HepG2 (cell line): ENCODE results near the gene PHKA1. TPM values are rescaled to one million over a fixed set of nuclear protein-coding genes. Genes with fewer than 3 reads are reported as not detected.
"Not testable (repeated sequence)": the region's sequence is repeated elsewhere in the genome, so short reads cannot be mapped to it uniquely, and the experiment has no call there.

ENCODE experiments used
- ATAC-seq: fragments of 200-7000 bp; cut with Tn5 transposase; 3 replicates; pipeline ENCODE4 v1.9.1; 2020; ENCODE audit warnings: mild to moderate bottlenecking, moderate library complexity
- BruUV-seq: library from RNA; stranded (reverse); fragments of 400-500 nt; replicated peaks from 2 replicates; lab custom pipeline; 2021; lab: Mats Ljungman, UMichigan
- CTCF ChIA-PET: fragments of 300-600 bp; formaldehyde crosslinking; extraction: SDS; loops from one replicate; lab custom pipeline; 2021; ENCODE audit warnings: low total read pairs, inconsistent platforms, low intra/inter-chr PET ratio; lab: Yijun Ruan, JAX
- POLR2A ChIA-PET: fragments of 350-600 bp; sonication (Branson Sonifier 250); formaldehyde crosslinking; loops from one replicate; lab custom pipeline; 2020; ENCODE audit warnings: antibody characterized with exemption, inconsistent platforms; lab: Yijun Ruan, JAX
- DNase-seq: peaks from one replicate; pipeline ENCODE4 v3.0.0-alpha.2; 2015; ENCODE audit warnings: low spot score
- FAIRE-seq: peaks from 3 replicates; lab custom pipeline; 2011; peaks lifted over from hg19 to GRCh38; lab: Jason Lieb, UNC
- H2AFZ ChIP-seq: one replicate; pipeline ENCODE4 v1.6.1; 2011; ENCODE audit warnings: low read length, inconsistent platforms
- H3K27ac ChIP-seq: fragments of 300-600 bp; 3 replicates; pipeline ENCODE4 v1.8.0; 2011; ENCODE audit warnings: mixed run types, mild to moderate bottlenecking, mixed read lengths, low read length, inconsistent platforms; ENCODE audit not compliant: insufficient read depth; ENCODE audit errors: extremely low read length
- H3K27me3 ChIP-seq, 2 experiments: fragments of 200-600 bp in 1 of 2; 2 replicates in 1 of 2; 3 replicates in 1 of 2; pipeline versions ENCODE4 v1.6.0 to v1.8.0; 2011; ENCODE audit warnings: low read length in 2 of 2, mild to moderate bottlenecking in 2 of 2, moderate library complexity in 2 of 2, inconsistent platforms in 1 of 2; ENCODE audit not compliant: insufficient read depth in 2 of 2, control insufficient read depth in 1 of 2
- H3K36me3 ChIP-seq, 2 experiments: fragments of 200-600 bp in 1 of 2; replicated peaks in 1 of 2; 2 replicates in 1 of 2; 3 replicates in 1 of 2; pipeline versions ENCODE4 v1.5.1 to v1.8.0; 2011; ENCODE audit warnings: low read length in 2 of 2, inconsistent platforms in 1 of 2; ENCODE audit not compliant: insufficient read depth in 2 of 2, control insufficient read depth in 1 of 2
- H3K4me1 ChIP-seq: 2 replicates; pipeline ENCODE4 v1.5.1; 2012; ENCODE audit warnings: low read length, inconsistent platforms; ENCODE audit not compliant: insufficient read depth
- H3K4me2 ChIP-seq: 2 replicates; pipeline ENCODE4 v1.6.0; 2011; ENCODE audit warnings: low read depth, low read length, inconsistent platforms
- H3K4me3 ChIP-seq, 3 experiments: fragments of 200-600 bp in 1 of 3; sonication (generic), shearing (Covaris generic) in 1 of 3; replicated peaks in 1 of 3; 2 replicates each; pipeline ENCODE4 v1.5.1; 2011 to 2016; ENCODE audit warnings: low read length in 3 of 3, inconsistent platforms in 2 of 3, low read depth in 2 of 3, mild to moderate bottlenecking in 2 of 3, control low read depth in 1 of 3, mixed read lengths in 1 of 3; ENCODE audit not compliant: insufficient read depth in 1 of 3
- H3K79me2 ChIP-seq: one replicate; pipeline ENCODE4 v1.6.1; 2011; ENCODE audit warnings: low read length, inconsistent platforms; ENCODE audit not compliant: insufficient read depth
- H3K9ac ChIP-seq: 2 replicates; pipeline ENCODE4 v1.6.0; 2011; ENCODE audit warnings: mild to moderate bottlenecking, low read depth, low read length, inconsistent platforms; ENCODE audit not compliant: insufficient read depth
- H3K9me3 ChIP-seq: 2 replicates; pipeline ENCODE4 v1.5.1; 2012; ENCODE audit warnings: mild to moderate bottlenecking, low read length
- H4K20me1 ChIP-seq: 2 replicates; pipeline ENCODE4 v1.6.0; 2011; ENCODE audit warnings: inconsistent platforms, mild to moderate bottlenecking, low read length, moderate library complexity; ENCODE audit not compliant: insufficient read depth
- LCORL ChIP-seq, 2 experiments: fragments of 450-650 bp in 1 of 2; sonication (generic) in 1 of 2; formaldehyde crosslinking in 1 of 2; IDR thresholded peaks; 2 replicates each; pipeline versions ENCODE4 v1.5.0 to v1.6.1; 2017 to 2020; ENCODE audit warnings: antibody characterized with exemption in 1 of 2, missing genetic modification reagents in 1 of 2
- NCOA5 ChIP-seq: sonication (generic); formaldehyde crosslinking; IDR thresholded peaks from 2 replicates; pipeline ENCODE4 v1.4.0; 2020; ENCODE audit warnings: missing genetic modification reagents
- SPEN ChIP-seq: sonication (generic); formaldehyde crosslinking; IDR thresholded peaks from 2 replicates; pipeline ENCODE4 v1.5.1; 2020; ENCODE audit warnings: low read depth, mild to moderate bottlenecking, missing genetic modification reagents
- TIGD3 ChIP-seq: sonication (generic); formaldehyde crosslinking; IDR thresholded peaks from 2 replicates; pipeline ENCODE4 v1.5.1; 2020; ENCODE audit warnings: mild to moderate bottlenecking, missing genetic modification reagents, borderline replicate concordance
- ZHX2 ChIP-seq, 2 experiments: sonication (generic) in 1 of 2; formaldehyde crosslinking in 1 of 2; IDR thresholded peaks; 2 replicates each; pipeline versions ENCODE4 v1.6.1 to v1.9.0; 2014 to 2022; ENCODE audit warnings: antibody characterized with exemption in 1 of 2, borderline replicate concordance in 1 of 2, inconsistent platforms in 1 of 2, low read depth in 1 of 2, missing genetic modification reagents in 1 of 2
- WGBS: methylation state at CpG from one replicate; pipeline ENCODE4 v1.1.6; 2017; ENCODE audit warnings: low lambda C conversion rate; 5-methylcytosine and 5-hydroxymethylcytosine counted together
- in situ Hi-C: cut with HindIII; loops from 2 replicates; pipeline ENCODE4 v1.10.0; 2017; ENCODE audit warnings: low pct_unique_long_range_greater_than_20kb; ENCODE audit not compliant: extremely low pct_ligation_motif_present
- intact Hi-C: fragments of 100-400 bp; cut with micrococcal nuclease; formaldehyde crosslinking; loops from one replicate; pipeline ENCODE4 v1.10.0; 2022; ENCODE audit not compliant: unreplicated experiment
- polyA plus RNA-seq, 8 experiments: library from polyadenylated mRNA; depleted of rRNA in 3 of 8; stranded (reverse) in 7 of 8; unstranded in 1 of 8; fragments of >200 nt; fragmentation: Illumina TruSeq in 4 of 8; extraction: Trizol in 4 of 8; gene quantifications; 2 replicates each; pipeline versions ENCODE4 v1.2.1 to v1.2.3, GENCODE V29; 2011 to 2016; ENCODE audit warnings: low read depth in 4 of 8, missing spikeins in 1 of 8, mixed read lengths in 1 of 8; ENCODE audit not compliant: insufficient read depth in 1 of 8
- total RNA-seq, 5 experiments: library from RNA; depleted of rRNA; stranded (reverse); fragments of >200 nt; fragmentation: Illumina TruSeq; extraction: Trizol; gene quantifications; 2 replicates each; pipeline ENCODE4 v1.2.3, GENCODE V29; 2016; ENCODE audit warnings: low read depth in 1 of 5

Gene PHKA1
- total and polyA plus RNA-seq, 2 of the 13 experiments (the other 11 are each of a cell fraction or from before 2014, with no cell fraction given): 5.4 to 6.6 TPM

GRCh38 chrX:72604112-72604511 is 110.0 kb downstream of the PHKA1 start:
- no peaks in the 10 kb centered on the region for H3K9me3 ChIP-seq
- BruUV-seq: no TSS peak
- H3K4me3 ChIP-seq: no peak overlapping the region
- H2AFZ ChIP-seq: no peak overlapping the region
- H3K36me3 ChIP-seq: no peaks in the 10 kb centered on the region; a peak in 1 of 5 replicates
- no peaks in the 10 kb centered on the region for H3K27me3 ChIP-seq
- no peak for TF ChIP-seq SPEN (CRISPR knock-in tag)
- no peak for TF ChIP-seq ZHX2 (IDR thresholded peaks at IDR 0.05; ENCODE audit: low read depth)
- no peak for TF ChIP-seq ZHX2 (CRISPR knock-in tag; IDR thresholded peaks at IDR 0.05; ENCODE audit: borderline replicate concordance)
- TF ChIP-seq LCORL (IDR thresholded peaks at IDR 0.05): no peak
- no peak for TF ChIP-seq LCORL (CRISPR knock-in tag; IDR thresholded peaks at IDR 0.05)
- no peak for TF ChIP-seq NCOA5 (CRISPR knock-in tag)
- TF ChIP-seq TIGD3 (CRISPR knock-in tag): no peak
- H3K27ac ChIP-seq: no peak overlapping the region
- FAIRE-seq (no peak), DNase-seq (no peak), ATAC-seq (no peak)
- H4K20me1 ChIP-seq: no peaks in the 10 kb centered on the region
- H3K79me2 ChIP-seq: no peaks in the 10 kb centered on the region
- intact Hi-C loops: no loop called here
- 97% methylated on average over 2 of the region's 2 CpGs for WGBS
- in situ Hi-C loops: no loop called here
- no peaks in the 10 kb centered on the region for H3K4me1 ChIP-seq
- POLR2A ChIA-PET: no interaction called here
- no peak overlapping the region for H3K9ac ChIP-seq
- CTCF ChIA-PET: no interaction called here
- no peak overlapping the region for H3K4me2 ChIP-seq

- H3K9me3 ChIP-seq, H3K4me2 ChIP-seq, H3K4me1 ChIP-seq, DNase-seq, H3K4me3 ChIP-seq, H4K20me1 ChIP-seq, ATAC-seq, H3K9ac ChIP-seq, CTCF ChIA-PET, intact Hi-C loops, H3K79me2 ChIP-seq, FAIRE-seq, BruUV-seq, H3K27ac ChIP-seq, H3K36me3 ChIP-seq, in situ Hi-C loops, POLR2A ChIA-PET, H3K27me3 ChIP-seq, H2AFZ ChIP-seq: not testable (repeated sequence)
- WGBS: 86% methylated on average over 4 of the region's 4 CpGs
Observed at GRCh38 chrX:72591038-72591437, 123.1 kb downstream of the PHKA1 start.
